Type B pancreatic cell (in vitro differentiated cells): ENCODE results near the gene RPRD2. TPM values are rescaled to one million over a fixed set of nuclear protein-coding genes. Genes with fewer than 3 reads are reported as not detected.

Experiments
- DNase-seq: peaks from one replicate; pipeline ENCODE4 v3.0.0; 2021; ENCODE audit warnings: mixed read lengths; ENCODE audit not compliant: unreplicated experiment; ENCODE audit errors: extremely low spot score
- H3K27ac Mint-ChIP-seq: 2 replicates; pipeline ENCODE4 v1.8.0; 2021; ENCODE audit warnings: mild to moderate bottlenecking, mixed read lengths
- H3K27me3 Mint-ChIP-seq: 2 replicates; pipeline ENCODE4 v1.8.0; 2021; ENCODE audit warnings: mixed read lengths
- H3K36me3 Mint-ChIP-seq: 2 replicates; pipeline ENCODE4 v1.8.0; 2021; ENCODE audit warnings: mixed read lengths
- H3K4me1 Mint-ChIP-seq: one replicate; pipeline ENCODE4 v1.8.0; 2021; ENCODE audit warnings: mixed read lengths; ENCODE audit not compliant: unreplicated experiment
- H3K4me3 Mint-ChIP-seq: 2 replicates; pipeline ENCODE4 v1.8.0; 2021; ENCODE audit warnings: mild to moderate bottlenecking, mixed read lengths
- H3K9me3 Mint-ChIP-seq: 2 replicates; pipeline ENCODE4 v1.8.0; 2021; ENCODE audit warnings: mixed read lengths
- total RNA-seq: library from RNA; stranded (reverse); gene quantifications from 2 replicates; pipeline ENCODE4 v1.2.1, GENCODE V29; 2021; ENCODE audit warnings: low replicate concordance
- TF ChIP-seq, protein P1 (sequence below): fragments of 200-600 bp; sonication (generic); conservative IDR thresholded peaks from 2 replicates; pipeline ENCODE4 v1.5.0; 2021; ENCODE audit warnings: antibody characterized with exemption, mild to moderate bottlenecking

RPRD2 gene
- total RNA-seq, 1 donor from 2014 or later = 37.8 TPM

DNA sequence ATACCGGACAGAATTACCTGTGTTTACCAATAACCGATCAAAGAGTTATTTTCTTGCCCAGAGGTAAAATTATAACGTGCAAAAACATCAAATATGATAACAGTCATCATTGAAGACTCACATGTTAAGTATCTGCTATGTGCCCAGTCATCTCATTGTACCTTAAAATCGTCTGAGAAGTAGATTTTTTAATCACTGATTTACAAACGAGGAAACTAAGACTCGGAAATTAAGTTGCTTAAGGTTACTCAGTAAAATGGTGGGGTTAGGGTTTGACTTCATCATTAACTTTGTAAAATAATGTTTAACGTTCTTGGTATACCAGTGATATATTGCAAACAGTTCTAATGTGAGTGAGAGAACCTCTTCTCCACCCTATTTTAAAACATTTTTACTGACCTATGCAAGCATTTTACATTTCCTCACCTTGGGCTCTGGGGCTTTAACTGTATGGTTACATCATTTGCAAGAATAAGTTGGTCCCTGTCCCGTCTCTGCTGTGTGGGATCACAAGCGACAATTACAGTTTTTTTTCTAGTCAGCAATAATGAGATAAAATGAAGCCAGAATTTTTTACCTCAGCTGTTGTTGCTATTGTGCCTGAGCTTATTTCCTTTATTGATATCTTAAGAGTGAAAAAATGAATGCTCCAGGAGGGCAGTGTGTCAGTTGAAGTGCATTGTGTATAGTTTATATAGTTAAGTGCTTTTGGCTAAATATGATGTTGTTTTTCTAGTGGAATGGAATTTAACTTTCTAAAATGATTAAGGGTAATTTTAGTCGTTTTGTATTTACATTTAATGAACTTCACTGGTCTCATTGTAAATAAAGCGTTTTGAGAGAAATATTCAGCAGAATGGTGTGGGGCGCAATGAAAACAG, 2.7 kb downstream of the RPRD2 start:
- Mint-ChIP-seq H3K27me3 (no peaks in the 10 kb centered on the region), H3K27ac (peak overlapping the region; percentile 97), H3K4me3 (peak overlapping the region; percentile 98), H3K9me3 (no peaks in the 10 kb centered on the region), H3K4me1 (peaks cover 16% of the 10 kb centered on the region), H3K36me3 (peaks cover 4% of the 10 kb centered on the region)
- TF ChIP-seq, protein P1, sequence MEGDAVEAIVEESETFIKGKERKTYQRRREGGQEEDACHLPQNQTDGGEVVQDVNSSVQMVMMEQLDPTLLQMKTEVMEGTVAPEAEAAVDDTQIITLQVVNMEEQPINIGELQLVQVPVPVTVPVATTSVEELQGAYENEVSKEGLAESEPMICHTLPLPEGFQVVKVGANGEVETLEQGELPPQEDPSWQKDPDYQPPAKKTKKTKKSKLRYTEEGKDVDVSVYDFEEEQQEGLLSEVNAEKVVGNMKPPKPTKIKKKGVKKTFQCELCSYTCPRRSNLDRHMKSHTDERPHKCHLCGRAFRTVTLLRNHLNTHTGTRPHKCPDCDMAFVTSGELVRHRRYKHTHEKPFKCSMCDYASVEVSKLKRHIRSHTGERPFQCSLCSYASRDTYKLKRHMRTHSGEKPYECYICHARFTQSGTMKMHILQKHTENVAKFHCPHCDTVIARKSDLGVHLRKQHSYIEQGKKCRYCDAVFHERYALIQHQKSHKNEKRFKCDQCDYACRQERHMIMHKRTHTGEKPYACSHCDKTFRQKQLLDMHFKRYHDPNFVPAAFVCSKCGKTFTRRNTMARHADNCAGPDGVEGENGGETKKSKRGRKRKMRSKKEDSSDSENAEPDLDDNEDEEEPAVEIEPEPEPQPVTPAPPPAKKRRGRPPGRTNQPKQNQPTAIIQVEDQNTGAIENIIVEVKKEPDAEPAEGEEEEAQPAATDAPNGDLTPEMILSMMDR = no peak
- no peak for DNase-seq

DNA sequence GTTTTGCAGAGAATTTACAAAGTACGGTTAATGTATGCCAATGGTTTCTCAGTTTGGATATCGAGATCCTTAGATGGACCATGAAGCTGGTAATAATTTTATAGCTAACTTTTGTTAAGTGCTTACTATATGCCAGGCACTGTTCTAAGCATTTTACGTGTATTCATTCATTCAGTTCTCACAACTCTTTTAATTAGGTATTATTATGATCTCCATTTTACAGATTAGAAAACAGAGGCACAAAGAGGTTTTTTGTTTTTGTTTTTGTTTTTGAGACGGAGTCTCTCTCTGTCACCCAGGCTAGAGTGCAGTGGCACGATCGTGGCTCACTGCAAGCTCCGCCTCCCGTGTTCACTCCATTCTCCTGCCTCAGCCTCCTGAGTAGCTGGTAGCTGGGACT, 7.2 kb downstream of the RPRD2 start:
- TF ChIP-seq, protein P1 = no peak
- Mint-ChIP-seq H3K4me1 (peaks cover 40% of the 10 kb centered on the region), H3K27me3 (no peaks in the 10 kb centered on the region), H3K27ac (no peak overlapping the region), H3K36me3 (no peaks in the 10 kb centered on the region), H3K9me3 (no peaks in the 10 kb centered on the region), H3K4me3 (peak overlapping the region; percentile 2)
- DNase-seq = no peak

DNA sequence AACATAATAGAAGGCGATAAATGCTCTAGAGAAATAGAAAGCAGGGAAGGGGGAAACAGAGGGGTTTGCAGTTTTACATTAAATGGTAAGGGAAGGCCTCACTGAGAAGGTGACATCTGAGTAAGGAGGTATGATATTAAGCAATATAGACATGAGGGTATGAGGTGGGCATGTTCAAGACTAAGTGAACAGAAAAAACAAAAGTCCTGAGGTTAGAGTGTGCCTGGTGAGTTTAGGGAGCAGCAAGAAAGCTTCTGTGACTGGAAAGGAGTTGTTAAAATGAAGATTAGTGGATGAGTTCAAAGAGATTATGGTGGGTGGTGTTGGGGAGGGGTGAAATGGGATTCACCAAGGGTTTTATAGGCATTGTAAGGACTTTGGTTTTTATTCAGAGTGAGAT, 8.6 kb downstream of the RPRD2 start:
- Mint-ChIP-seq H3K36me3 (no peaks in the 10 kb centered on the region), H3K4me1 (peaks cover 34% of the 10 kb centered on the region), H3K9me3 (no peaks in the 10 kb centered on the region), H3K27me3 (no peaks in the 10 kb centered on the region), H3K4me3 (no peak overlapping the region), H3K27ac (no peak overlapping the region)
- TF ChIP-seq, protein P1 = no peak
- DNase-seq = no peak

DNA sequence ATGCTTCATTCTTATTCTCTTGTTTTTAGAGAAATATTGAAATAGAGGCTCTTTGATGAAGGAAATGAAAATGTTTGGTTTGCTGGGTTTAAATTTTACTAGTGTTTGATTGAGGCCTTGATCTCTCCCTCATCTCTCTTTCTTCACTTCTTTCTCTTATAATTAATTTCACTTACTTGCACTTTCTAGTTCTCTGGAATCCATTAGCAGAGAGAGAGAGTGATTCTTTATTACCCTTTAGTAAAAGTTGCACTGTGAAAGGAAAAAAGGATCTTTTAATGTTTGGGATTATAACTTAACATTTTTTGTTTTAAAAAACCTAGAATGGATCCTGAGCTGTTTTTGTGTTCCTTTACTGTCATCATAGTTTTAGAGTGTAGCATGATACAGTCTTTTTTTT, 12.2 kb downstream of the RPRD2 start:
- Mint-ChIP-seq H3K4me1 (peaks cover 34% of the 10 kb centered on the region), H3K36me3 (no peaks in the 10 kb centered on the region), H3K27me3 (no peaks in the 10 kb centered on the region), H3K27ac (no peak overlapping the region), H3K9me3 (no peaks in the 10 kb centered on the region), H3K4me3 (no peak overlapping the region)
- TF ChIP-seq, protein P1 = no peak
- no peak for DNase-seq

DNA sequence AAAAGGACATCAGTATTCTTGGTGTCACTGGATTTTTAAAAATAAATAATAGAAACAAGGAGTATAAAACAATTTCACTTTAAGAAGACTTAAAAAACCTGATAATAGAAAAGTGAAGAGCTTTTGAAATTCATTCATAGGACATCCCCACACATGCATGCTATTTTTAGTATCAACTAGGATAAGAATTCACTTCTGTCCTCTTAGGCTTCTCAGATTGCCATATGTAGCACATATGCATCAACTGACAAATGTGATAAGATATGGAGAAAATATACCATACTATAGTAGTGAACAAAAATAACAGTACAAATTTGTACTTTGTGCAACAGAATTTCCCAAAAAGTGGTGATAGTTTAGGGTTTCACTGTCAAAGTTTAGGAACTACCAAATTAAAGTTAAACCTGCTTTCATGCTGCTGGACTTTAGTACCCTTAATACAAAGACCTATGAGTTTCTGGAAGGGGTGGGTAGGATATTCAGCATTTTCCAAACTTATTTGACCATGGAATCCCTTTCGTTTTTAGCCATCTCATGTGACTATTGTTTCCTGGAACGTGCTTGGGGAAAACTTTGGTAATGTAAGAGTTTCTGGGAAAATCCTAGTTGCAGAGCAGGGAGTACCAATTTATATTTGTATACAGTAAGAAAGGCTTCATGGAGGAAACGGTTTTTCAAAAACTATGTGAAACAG, 19.8 kb downstream of the RPRD2 start:
- no peak overlapping the region for H3K4me3 Mint-ChIP-seq
- H3K27ac Mint-ChIP-seq = no peak overlapping the region
- H3K36me3 Mint-ChIP-seq = peaks cover 4% of the 10 kb centered on the region
- H3K27me3 Mint-ChIP-seq = no peaks in the 10 kb centered on the region
- DNase-seq = no peak
- TF ChIP-seq, protein P1 = no peak
- peaks cover 9% of the 10 kb centered on the region for H3K4me1 Mint-ChIP-seq
- H3K9me3 Mint-ChIP-seq = no peaks in the 10 kb centered on the region
